ENCODE data around the gene KCNG1.

Gene KCNG1, protein sequence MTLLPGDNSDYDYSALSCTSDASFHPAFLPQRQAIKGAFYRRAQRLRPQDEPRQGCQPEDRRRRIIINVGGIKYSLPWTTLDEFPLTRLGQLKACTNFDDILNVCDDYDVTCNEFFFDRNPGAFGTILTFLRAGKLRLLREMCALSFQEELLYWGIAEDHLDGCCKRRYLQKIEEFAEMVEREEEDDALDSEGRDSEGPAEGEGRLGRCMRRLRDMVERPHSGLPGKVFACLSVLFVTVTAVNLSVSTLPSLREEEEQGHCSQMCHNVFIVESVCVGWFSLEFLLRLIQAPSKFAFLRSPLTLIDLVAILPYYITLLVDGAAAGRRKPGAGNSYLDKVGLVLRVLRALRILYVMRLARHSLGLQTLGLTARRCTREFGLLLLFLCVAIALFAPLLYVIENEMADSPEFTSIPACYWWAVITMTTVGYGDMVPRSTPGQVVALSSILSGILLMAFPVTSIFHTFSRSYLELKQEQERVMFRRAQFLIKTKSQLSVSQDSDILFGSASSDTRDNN

DNA sequence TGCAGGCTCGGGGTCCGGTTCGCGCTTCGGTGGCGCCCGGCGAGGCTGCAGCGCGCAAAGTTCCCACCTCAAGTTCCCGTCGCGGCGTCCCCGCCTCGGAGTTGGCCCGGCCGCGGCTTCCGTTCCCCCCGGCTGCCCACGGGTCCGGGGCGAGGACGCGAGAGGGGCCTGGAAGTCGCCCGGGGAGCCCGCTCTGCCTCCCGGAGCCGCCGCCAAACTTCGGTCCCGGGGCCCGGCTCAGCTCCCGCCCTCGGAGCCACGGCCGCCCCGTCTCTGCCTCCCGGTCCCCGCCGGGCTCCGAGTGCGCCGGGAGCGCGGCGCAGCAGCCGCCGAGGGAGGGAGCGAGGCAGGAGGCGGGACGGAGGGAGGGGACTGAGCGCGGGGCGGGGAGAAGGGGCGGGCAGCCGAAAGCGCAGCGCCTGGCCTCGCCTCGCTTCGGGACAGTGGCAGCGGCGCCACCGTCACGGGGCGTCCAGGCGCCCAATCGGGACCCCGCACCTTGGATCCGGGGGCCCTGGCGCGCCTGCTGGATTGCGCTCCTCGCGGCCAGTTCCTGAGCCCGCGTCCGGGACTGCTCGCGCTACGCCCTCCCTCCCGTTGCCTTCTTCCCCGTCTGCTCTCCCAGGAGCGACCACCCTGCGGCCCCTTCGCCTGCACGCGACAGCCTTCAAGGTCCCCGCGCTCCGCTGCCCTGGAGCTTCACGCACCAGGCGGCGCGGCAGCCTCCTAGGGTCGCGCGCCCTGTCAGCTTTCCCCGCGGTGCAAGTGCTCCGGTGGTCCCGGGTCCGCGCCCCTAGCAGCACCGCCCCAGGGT is at the start of gene KCNG1:
Gene KCNG1 (minus strand): TSS at position 305 of the 814 bp plus-strand sequence. CDS start 12,769 bp downstream, outside the sequence.
- no peaks in the 10 kb centered on the region for H3K9me3 ChIP-seq (ENCODE audit: low read length)
- H3K27ac ChIP-seq (ENCODE audit: low read depth, low read length), result no peak within 1 kb of the TSS
- no peaks in the 10 kb centered on the region for H3K4me1 ChIP-seq (ENCODE audit: insufficient read depth, low read length)
- peak within 1 kb of the TSS; percentile 8 to 14 for H3K4me3 ChIP-seq (ENCODE audit: low read depth in 1 of 2, low read length in 2 of 2)
- H3K36me3 ChIP-seq (ENCODE audit: insufficient read depth, low read length), result no peaks in the 10 kb centered on the region
- peaks cover 14 to 38% of the 10 kb centered on the region in 2 donors for H3K27me3 ChIP-seq (ENCODE audit: control insufficient read depth in 1 of 2, insufficient read depth in 2 of 2, low read length in 2 of 2)
- no peak within 1 kb of the TSS for H3K9ac ChIP-seq (ENCODE audit: low read length)

DNA sequence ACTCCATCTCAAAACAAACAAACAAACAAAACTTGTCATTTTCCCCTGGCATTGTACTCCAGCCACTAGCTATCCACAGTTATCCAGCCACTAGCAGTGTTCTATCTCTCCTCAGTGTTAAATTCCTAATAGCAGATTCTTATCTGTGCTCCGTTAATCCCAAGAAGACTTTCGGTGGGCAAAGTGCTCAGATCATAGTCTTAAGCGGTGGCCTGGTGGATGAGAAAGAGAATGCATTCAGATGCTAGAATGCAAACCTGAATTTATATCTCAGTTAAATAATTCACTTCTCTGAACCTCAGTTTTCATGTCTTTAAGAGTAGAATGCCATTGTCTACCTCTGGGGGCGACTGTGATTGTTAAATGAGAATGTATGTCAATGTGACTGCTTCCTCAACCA is 47.7 kb upstream of the KCNG1 start:
- H3K4me1 ChIP-seq (ENCODE audit: insufficient read depth, low read length), result no peaks in the 10 kb centered on the region
- no peaks in the 10 kb centered on the region for H3K9me3 ChIP-seq (ENCODE audit: low read length)
- H3K27me3 ChIP-seq (ENCODE audit: control insufficient read depth in 1 of 2, insufficient read depth in 2 of 2, low read length in 2 of 2), result peaks cover 4 to 7% of the 10 kb centered on the region in 2 donors
- H3K27ac ChIP-seq (ENCODE audit: low read depth, low read length), result no peak overlapping the region
- H3K4me3 ChIP-seq (ENCODE audit: low read depth in 1 of 2, low read length in 2 of 2), result no peak overlapping the region
- H3K9ac ChIP-seq (ENCODE audit: low read length), result no peak overlapping the region
- no peaks in the 10 kb centered on the region for H3K36me3 ChIP-seq (ENCODE audit: insufficient read depth, low read length)

DNA sequence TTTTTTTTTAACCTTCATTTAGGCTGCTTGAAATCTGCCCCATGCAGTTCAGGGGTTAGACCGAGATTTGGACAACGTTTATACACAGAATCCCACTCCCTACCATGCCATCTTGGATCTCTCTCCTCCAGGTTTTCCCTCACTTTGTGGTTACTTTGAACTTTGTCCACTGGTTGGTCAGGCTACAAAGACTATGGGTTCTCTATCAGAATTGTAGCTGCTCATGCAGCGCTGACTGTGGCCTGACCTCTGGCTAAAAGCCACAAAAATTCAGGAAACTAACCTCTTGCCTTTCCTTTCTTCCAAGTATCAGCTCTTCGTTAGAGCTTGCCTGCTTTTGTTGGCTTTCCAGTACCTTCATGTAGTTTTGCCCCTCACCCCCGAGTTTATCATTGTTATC is 44.9 kb upstream of the KCNG1 start:
- Histone ChIP-seq H3K27me3 (ENCODE audit: control insufficient read depth in 1 of 2, insufficient read depth in 2 of 2, low read length in 2 of 2) (peaks cover 0 to 4% of the 10 kb centered on the region in 2 donors), H3K36me3 (ENCODE audit: insufficient read depth, low read length) (no peaks in the 10 kb centered on the region), H3K4me1 (ENCODE audit: insufficient read depth, low read length) (no peaks in the 10 kb centered on the region), H3K9ac (ENCODE audit: low read length) (no peak overlapping the region), H3K27ac (ENCODE audit: low read depth, low read length) (no peak overlapping the region), H3K4me3 (ENCODE audit: low read depth in 1 of 2, low read length in 2 of 2) (no peak overlapping the region), H3K9me3 (ENCODE audit: low read length) (no peaks in the 10 kb centered on the region)

DNA sequence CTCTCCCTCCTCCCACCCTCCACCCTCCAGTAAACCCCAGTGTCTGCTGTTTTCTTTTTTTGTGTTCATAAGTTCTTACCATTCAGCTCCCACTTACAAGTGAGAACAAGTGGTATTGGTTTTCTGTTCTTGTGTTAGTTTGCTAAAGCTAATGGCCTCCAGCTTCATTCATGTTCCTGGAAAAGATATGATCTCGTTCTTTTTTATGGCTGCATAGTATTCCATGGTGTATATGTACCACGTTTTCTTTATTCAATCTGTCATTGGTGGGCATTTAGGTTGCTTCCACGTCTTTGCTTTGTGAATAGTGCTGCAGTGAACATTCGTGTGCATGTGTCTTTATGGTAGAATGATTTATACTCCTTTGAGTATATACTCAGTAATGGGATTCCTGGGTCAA is 42.7 kb upstream of the KCNG1 start:
- Histone ChIP-seq H3K27me3 (ENCODE audit: control insufficient read depth in 1 of 2, insufficient read depth in 2 of 2, low read length in 2 of 2) (no peaks in the 10 kb centered on the region), H3K9me3 (ENCODE audit: low read length) (no peaks in the 10 kb centered on the region), H3K27ac (ENCODE audit: low read depth, low read length) (no peak overlapping the region), H3K36me3 (ENCODE audit: insufficient read depth, low read length) (no peaks in the 10 kb centered on the region), H3K4me1 (ENCODE audit: insufficient read depth, low read length) (no peaks in the 10 kb centered on the region), H3K4me3 (ENCODE audit: low read depth in 1 of 2, low read length in 2 of 2) (no peak overlapping the region), H3K9ac (ENCODE audit: low read length) (no peak overlapping the region)

DNA sequence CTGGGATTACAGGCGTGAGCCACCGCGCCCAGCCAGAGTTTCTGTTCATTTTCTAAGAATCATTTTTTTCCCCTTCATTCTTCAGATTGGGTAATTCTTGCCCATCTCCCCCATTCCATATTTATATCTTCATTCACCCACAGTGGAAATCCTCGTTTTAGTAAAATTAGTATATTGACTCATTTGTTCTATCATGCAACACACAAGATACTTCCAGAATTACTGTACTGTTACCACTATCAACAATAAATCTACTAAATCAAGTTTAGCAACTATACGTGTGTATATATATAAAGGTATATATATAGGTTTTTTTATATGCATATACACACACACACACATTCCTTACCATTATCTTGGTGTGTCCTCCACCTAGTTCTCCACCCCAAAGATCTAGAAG is 41.2 kb upstream of the KCNG1 start:
- H3K4me3 ChIP-seq (ENCODE audit: low read depth in 1 of 2, low read length in 2 of 2), result no peak overlapping the region
- H3K9ac ChIP-seq (ENCODE audit: low read length), result no peak overlapping the region
- no peaks in the 10 kb centered on the region for H3K27me3 ChIP-seq (ENCODE audit: control insufficient read depth in 1 of 2, insufficient read depth in 2 of 2, low read length in 2 of 2)
- H3K9me3 ChIP-seq (ENCODE audit: low read length), result no peaks in the 10 kb centered on the region
- no peak overlapping the region for H3K27ac ChIP-seq (ENCODE audit: low read depth, low read length)
- H3K36me3 ChIP-seq (ENCODE audit: insufficient read depth, low read length), result no peaks in the 10 kb centered on the region
- H3K4me1 ChIP-seq (ENCODE audit: insufficient read depth, low read length), result no peaks in the 10 kb centered on the region

DNA sequence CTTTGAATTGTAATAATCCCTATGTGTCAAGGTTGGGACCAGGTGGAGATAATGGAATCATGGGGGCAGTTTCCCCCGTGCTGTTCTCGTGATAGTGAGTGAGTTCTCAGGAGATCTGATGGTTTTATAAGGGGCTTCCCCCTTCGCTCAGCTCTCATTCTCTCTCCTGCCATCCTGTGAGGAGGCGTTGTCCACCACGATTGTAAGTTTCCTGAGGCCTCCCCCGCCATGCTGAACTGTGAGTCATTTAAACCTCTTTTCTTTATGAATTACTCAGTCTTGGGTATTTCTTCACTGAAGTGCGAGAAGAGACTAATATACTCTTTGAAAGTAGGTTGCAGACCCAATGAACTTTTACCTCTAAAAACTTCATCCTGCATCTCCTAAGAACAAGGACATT is 39.2 kb upstream of the KCNG1 start:
- H3K4me3 ChIP-seq (ENCODE audit: low read depth in 1 of 2, low read length in 2 of 2), result no peak overlapping the region
- peaks cover 0 to 8% of the 10 kb centered on the region in 2 donors for H3K27me3 ChIP-seq (ENCODE audit: control insufficient read depth in 1 of 2, insufficient read depth in 2 of 2, low read length in 2 of 2)
- H3K9ac ChIP-seq (ENCODE audit: low read length), result no peak overlapping the region
- no peaks in the 10 kb centered on the region for H3K9me3 ChIP-seq (ENCODE audit: low read length)
- no peaks in the 10 kb centered on the region for H3K4me1 ChIP-seq (ENCODE audit: insufficient read depth, low read length)
- no peak overlapping the region for H3K27ac ChIP-seq (ENCODE audit: low read depth, low read length)
- no peaks in the 10 kb centered on the region for H3K36me3 ChIP-seq (ENCODE audit: insufficient read depth, low read length)

DNA sequence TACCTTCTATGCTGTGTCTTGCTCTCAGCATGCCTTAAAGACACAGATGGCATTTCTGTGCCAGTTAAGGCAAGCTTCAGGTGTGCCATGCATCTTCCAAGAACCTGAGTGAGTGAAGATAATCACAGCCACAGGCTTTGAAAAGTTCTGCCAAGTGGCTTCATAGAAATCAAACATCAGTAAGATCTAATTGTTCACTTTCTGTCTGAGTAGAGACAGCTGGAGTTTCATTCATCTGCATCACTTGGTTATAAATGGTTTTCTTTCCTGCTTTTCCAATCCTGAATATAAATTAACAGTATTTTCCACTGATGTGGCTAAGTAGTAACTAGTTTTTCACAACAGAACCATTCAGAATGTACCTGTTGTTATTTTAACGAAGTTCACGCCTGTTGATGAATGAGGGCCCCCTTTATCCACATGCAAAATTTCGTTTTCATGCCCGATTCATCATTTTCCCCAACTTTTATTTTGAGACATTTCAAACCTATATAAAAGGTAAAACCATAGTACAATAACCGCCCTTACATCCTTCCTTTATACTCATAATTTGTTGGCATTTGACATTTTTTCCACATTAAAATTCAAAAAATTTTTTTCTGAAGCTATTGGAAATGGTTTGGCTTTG is 38.6 kb upstream of the KCNG1 start:
- H3K9me3 ChIP-seq (ENCODE audit: low read length), result no peaks in the 10 kb centered on the region
- no peak overlapping the region for H3K9ac ChIP-seq (ENCODE audit: low read length)
- peaks cover 0 to 8% of the 10 kb centered on the region in 2 donors for H3K27me3 ChIP-seq (ENCODE audit: control insufficient read depth in 1 of 2, insufficient read depth in 2 of 2, low read length in 2 of 2)
- no peaks in the 10 kb centered on the region for H3K4me1 ChIP-seq (ENCODE audit: insufficient read depth, low read length)
- no peaks in the 10 kb centered on the region for H3K36me3 ChIP-seq (ENCODE audit: insufficient read depth, low read length)
- H3K4me3 ChIP-seq (ENCODE audit: low read depth in 1 of 2, low read length in 2 of 2), result no peak overlapping the region
- no peak overlapping the region for H3K27ac ChIP-seq (ENCODE audit: low read depth, low read length)

DNA sequence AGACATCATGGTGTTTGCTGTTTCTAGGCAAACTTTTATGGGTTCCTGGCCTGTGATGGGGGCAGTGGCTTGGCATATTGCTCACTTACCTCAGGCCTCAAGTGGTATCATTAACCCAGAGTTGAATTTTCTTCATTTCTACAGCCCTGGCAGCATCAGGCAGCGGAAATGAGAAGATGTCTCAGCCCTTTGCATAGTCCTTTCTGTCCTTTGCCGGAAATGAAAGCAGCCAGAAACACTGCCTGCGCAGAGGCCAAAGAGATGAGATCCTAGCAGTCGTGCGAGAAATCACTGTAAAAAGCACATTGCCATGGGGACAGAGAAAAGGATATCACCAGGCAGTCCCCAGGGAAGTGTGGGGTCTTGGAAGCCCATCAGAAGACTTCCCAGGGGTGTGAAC is 37.4 kb upstream of the KCNG1 start:
- Histone ChIP-seq H3K4me1 (ENCODE audit: insufficient read depth, low read length) (no peaks in the 10 kb centered on the region), H3K9ac (ENCODE audit: low read length) (no peak overlapping the region), H3K9me3 (ENCODE audit: low read length) (no peaks in the 10 kb centered on the region), H3K27ac (ENCODE audit: low read depth, low read length) (no peak overlapping the region), H3K27me3 (ENCODE audit: control insufficient read depth in 1 of 2, insufficient read depth in 2 of 2, low read length in 2 of 2) (peaks cover 0 to 8% of the 10 kb centered on the region in 2 donors), H3K36me3 (ENCODE audit: insufficient read depth, low read length) (no peaks in the 10 kb centered on the region), H3K4me3 (ENCODE audit: low read depth in 1 of 2, low read length in 2 of 2) (no peak overlapping the region)

DNA sequence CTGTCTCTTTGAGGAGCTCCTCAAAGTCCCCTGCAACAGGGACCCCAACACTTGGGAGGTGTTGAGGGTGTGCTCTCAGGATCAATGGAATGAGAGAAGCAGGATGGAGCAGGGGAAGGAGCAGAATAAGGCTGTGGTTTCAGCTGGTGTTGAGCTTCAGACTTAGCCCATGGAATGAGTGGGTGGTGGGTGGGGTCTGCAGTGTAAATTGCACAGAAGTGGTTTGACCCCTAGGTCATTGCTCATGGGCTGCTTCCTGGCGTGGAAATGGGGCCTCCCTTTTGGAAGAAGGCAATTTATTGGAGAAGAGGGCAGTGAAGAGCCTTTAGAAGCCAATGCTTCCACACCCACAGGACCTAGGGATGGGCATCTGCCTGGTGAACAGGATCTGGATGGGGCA is 37.0 kb upstream of the KCNG1 start:
- Histone ChIP-seq H3K27me3 (ENCODE audit: control insufficient read depth in 1 of 2, insufficient read depth in 2 of 2, low read length in 2 of 2) (peaks cover 0 to 8% of the 10 kb centered on the region in 2 donors), H3K4me3 (ENCODE audit: low read depth in 1 of 2, low read length in 2 of 2) (no peak overlapping the region), H3K9ac (ENCODE audit: low read length) (no peak overlapping the region), H3K9me3 (ENCODE audit: low read length) (no peaks in the 10 kb centered on the region), H3K4me1 (ENCODE audit: insufficient read depth, low read length) (no peaks in the 10 kb centered on the region), H3K27ac (ENCODE audit: low read depth, low read length) (no peak overlapping the region), H3K36me3 (ENCODE audit: insufficient read depth, low read length) (no peaks in the 10 kb centered on the region)

DNA sequence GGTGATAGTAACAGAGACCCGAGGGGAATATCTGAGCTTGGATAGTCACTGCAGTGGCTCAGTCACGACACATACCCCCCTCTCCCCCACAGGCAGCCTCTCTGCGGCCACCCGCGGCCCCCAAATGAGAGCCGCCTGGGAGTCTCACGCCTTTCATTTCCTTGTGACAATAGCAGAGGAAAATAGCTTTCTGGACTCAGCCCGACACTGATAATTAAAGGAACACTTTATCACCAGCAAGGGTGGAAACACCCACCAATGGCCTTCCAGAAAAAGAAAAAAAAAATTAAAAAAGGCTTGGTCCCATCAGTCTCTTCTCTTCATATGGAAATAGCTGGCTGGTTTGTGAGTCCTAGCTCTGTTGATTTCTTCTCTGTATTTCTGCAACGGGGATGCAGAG is 35.1 kb upstream of the KCNG1 start:
- H3K27me3 ChIP-seq (ENCODE audit: control insufficient read depth in 1 of 2, insufficient read depth in 2 of 2, low read length in 2 of 2), result peaks cover 0 to 8% of the 10 kb centered on the region in 2 donors
- H3K36me3 ChIP-seq (ENCODE audit: insufficient read depth, low read length), result no peaks in the 10 kb centered on the region
- no peaks in the 10 kb centered on the region for H3K4me1 ChIP-seq (ENCODE audit: insufficient read depth, low read length)
- no peak overlapping the region for H3K9ac ChIP-seq (ENCODE audit: low read length)
- H3K27ac ChIP-seq (ENCODE audit: low read depth, low read length), result no peak overlapping the region
- no peak overlapping the region for H3K4me3 ChIP-seq (ENCODE audit: low read depth in 1 of 2, low read length in 2 of 2)
- no peaks in the 10 kb centered on the region for H3K9me3 ChIP-seq (ENCODE audit: low read length)

DNA sequence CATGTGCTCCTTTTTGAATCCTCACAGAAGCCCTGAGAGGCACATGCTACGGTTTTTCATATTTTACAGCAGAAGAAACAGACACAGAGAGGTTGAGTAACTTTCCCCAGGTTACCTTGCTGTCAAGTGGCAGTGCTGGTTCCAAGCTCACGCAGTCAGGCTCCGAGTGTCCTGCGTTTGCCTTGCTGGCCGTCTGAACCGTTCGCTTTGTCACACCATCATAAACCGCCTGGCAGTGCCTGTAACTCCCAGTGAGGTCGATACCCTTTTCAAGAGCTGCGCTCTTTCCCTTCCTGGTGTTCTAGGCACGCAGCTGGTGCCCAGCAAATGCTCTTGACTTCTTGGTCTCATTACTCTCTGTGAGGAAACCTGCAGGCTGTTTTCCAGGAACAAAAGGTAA is 31.3 kb upstream of the KCNG1 start:
- H3K9ac ChIP-seq (ENCODE audit: low read length), result no peak overlapping the region
- H3K27ac ChIP-seq (ENCODE audit: low read depth, low read length), result no peak overlapping the region
- H3K9me3 ChIP-seq (ENCODE audit: low read length), result no peaks in the 10 kb centered on the region
- H3K4me1 ChIP-seq (ENCODE audit: insufficient read depth, low read length), result no peaks in the 10 kb centered on the region
- no peak overlapping the region for H3K4me3 ChIP-seq (ENCODE audit: low read depth in 1 of 2, low read length in 2 of 2)
- no peaks in the 10 kb centered on the region for H3K36me3 ChIP-seq (ENCODE audit: insufficient read depth, low read length)
- peaks cover 4 to 8% of the 10 kb centered on the region in 2 donors for H3K27me3 ChIP-seq (ENCODE audit: control insufficient read depth in 1 of 2, insufficient read depth in 2 of 2, low read length in 2 of 2)
